ENCODE data around the gene EVA1B. TPM values are rescaled to one million over a fixed set of nuclear protein-coding genes. Genes with fewer than 3 reads are reported as not detected.
A peak's percentile ranks its signal among the peaks of the same experiment; 100 is the strongest.

EVA1B gene
- total and polyA plus RNA-seq, 2 of the 13 experiments (the other 11 are each of a cell fraction or from before 2014, with no cell fraction given), result 3.9 to 6.6 TPM

GRCh38 chr1:36352125-36352909 lies 28.9 kb upstream of the EVA1B start (continued):
- TF ChIP-seq, protein P1, sequence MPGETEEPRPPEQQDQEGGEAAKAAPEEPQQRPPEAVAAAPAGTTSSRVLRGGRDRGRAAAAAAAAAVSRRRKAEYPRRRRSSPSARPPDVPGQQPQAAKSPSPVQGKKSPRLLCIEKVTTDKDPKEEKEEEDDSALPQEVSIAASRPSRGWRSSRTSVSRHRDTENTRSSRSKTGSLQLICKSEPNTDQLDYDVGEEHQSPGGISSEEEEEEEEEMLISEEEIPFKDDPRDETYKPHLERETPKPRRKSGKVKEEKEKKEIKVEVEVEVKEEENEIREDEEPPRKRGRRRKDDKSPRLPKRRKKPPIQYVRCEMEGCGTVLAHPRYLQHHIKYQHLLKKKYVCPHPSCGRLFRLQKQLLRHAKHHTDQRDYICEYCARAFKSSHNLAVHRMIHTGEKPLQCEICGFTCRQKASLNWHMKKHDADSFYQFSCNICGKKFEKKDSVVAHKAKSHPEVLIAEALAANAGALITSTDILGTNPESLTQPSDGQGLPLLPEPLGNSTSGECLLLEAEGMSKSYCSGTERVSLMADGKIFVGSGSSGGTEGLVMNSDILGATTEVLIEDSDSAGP (CRISPR knock-in tag; IDR thresholded peaks at IDR 0.05; ENCODE audit: borderline replicate concordance), result peak; percentile 6; the same call in 1 of the 2 replicates
- TF ChIP-seq HIC2 (CRISPR knock-in tag; IDR thresholded peaks at IDR 0.05; ENCODE audit: low read depth) (peak; percentile 77; the same call in 1 of the 2 replicates), EP300 (IDR thresholded peaks at IDR 0.05; ENCODE audit: low read depth in 2 of 2, low read length in 2 of 2) (0 out of 4 replicates have a peak, but pooled peaks of 1 of the 2 experiments have one; percentile 17), EP300 (CRISPR knock-in tag; IDR thresholded peaks at IDR 0.05; ENCODE audit: borderline replicate concordance) (no peak), ZNF431 (CRISPR knock-in tag; IDR thresholded peaks at IDR 0.05; ENCODE audit: borderline replicate concordance, low read depth) (no peak), ZBTB8A (CRISPR knock-in tag; IDR thresholded peaks at IDR 0.05; ENCODE audit: borderline replicate concordance, low read depth) (no peak), MEIS2 (CRISPR knock-in tag; IDR thresholded peaks at IDR 0.05) (peak; percentile 49; the same call in 1 of the 2 replicates), ELF3 (CRISPR knock-in tag; IDR thresholded peaks at IDR 0.05) (peak; percentile 59; the same call in 1 of the 2 replicates), ARID5B (CRISPR knock-in tag; IDR thresholded peaks at IDR 0.05) (0 out of 2 replicates have a peak, but pooled peaks have one; percentile 10), ZNF720 (CRISPR knock-in tag; IDR thresholded peaks at IDR 0.05) (no peak), MED1 (CRISPR knock-in tag; IDR thresholded peaks at IDR 0.05) (peak; percentile 41), TFAP4 (IDR thresholded peaks at IDR 0.05; ENCODE audit: borderline replicate concordance, low read depth) (peak; percentile 22; the same call in 1 of the 2 replicates), FOXO1 (CRISPR knock-in tag; IDR thresholded peaks at IDR 0.05) (peak; percentile 50; the same call in 1 of the 2 replicates)
- TF ChIP-seq, protein P2, sequence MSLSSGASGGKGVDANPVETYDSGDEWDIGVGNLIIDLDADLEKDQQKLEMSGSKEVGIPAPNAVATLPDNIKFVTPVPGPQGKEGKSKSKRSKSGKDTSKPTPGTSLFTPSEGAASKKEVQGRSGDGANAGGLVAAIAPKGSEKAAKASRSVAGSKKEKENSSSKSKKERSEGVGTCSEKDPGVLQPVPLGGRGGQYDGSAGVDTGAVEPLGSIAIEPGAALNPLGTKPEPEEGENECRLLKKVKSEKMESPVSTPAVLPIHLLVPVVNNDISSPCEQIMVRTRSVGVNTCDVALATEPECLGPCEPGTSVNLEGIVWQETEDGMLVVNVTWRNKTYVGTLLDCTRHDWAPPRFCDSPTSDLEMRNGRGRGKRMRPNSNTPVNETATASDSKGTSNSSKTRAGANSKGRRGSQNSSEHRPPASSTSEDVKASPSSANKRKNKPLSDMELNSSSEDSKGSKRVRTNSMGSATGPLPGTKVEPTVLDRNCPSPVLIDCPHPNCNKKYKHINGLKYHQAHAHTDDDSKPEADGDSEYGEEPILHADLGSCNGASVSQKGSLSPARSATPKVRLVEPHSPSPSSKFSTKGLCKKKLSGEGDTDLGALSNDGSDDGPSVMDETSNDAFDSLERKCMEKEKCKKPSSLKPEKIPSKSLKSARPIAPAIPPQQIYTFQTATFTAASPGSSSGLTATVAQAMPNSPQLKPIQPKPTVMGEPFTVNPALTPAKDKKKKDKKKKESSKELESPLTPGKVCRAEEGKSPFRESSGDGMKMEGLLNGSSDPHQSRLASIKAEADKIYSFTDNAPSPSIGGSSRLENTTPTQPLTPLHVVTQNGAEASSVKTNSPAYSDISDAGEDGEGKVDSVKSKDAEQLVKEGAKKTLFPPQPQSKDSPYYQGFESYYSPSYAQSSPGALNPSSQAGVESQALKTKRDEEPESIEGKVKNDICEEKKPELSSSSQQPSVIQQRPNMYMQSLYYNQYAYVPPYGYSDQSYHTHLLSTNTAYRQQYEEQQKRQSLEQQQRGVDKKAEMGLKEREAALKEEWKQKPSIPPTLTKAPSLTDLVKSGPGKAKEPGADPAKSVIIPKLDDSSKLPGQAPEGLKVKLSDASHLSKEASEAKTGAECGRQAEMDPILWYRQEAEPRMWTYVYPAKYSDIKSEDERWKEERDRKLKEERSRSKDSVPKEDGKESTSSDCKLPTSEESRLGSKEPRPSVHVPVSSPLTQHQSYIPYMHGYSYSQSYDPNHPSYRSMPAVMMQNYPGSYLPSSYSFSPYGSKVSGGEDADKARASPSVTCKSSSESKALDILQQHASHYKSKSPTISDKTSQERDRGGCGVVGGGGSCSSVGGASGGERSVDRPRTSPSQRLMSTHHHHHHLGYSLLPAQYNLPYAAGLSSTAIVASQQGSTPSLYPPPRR (CRISPR knock-in tag; IDR thresholded peaks at IDR 0.05; ENCODE audit: borderline replicate concordance), result 0 out of 2 replicates have a peak, but pooled peaks have one; percentile 25
